ENCODE measurements around the gene MT1B.

MT1B gene

GRCh38 chr16:56684926-56685590 is 33.4 kb downstream of the MT1B start:
- DNase-seq (ENCODE audit: low read depth) = no peak

- no peak for DNase-seq (ENCODE audit: low read depth)
Observed at GRCh38 chr16:56686758-56687157, 35.1 kb downstream of the MT1B start.

DNA sequence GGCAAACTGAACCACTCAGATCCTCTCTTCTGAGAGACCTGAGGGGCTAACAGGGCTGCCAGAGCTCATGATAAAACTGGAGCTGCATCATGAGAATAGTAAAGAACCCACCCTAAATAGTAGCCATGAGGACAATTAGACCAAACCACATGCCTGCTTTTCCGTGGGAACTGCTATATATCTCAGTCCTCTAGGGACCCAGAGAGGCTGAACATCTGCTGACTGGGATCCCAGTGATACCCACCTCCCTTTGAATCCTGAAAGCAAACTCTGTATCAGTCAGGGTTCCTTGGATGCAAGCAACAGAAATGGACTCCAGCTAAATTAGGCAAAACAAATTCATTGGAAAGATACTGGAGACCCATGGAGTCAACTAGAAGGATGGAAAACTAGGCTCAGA is 37.1 kb downstream of the MT1B start:
- no peak for DNase-seq (ENCODE audit: low read depth)

GRCh38 chr16:56689171-56689570 is 37.5 kb downstream of the MT1B start:
- DNase-seq (ENCODE audit: low read depth) = no peak

DNA sequence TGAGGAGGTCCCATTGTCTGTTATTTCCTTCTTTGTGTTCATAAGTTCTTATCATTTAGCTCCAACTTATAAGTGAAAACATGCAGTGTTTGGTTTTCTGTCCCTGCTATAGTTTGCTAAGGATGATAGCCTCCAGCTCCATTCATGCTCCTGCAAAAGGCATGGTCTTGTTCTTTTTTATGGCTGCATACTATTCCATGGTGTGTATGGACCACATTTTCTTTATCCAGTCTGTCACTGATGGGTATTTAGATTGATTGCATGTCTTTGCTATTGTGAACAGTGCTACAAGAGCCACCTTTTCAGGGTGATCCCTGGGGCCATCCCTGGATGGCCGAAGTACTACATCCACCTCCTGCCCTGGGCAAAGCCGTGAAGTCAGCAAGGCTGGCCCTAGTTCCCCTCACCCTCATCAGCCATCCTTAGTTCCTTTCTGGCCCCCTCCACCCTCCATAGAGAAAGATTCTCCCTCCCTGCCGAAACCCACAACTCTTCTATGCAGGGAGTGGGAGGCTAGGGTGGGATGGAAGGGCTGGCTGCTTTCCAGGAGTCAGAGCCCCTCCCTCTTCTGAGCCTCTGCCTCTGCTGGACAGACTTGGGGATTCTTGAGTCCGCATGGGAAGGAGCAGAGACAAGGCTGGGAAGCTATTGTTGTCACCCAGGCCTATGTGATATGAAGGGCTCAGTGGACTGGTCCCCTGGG is 38.9 kb downstream of the MT1B start:
- DNase-seq (ENCODE audit: low read depth) = no peak

GRCh38 chr16:56691885-56692284 is 40.2 kb downstream of the MT1B start:
- DNase-seq (ENCODE audit: low read depth) = no peak

DNA sequence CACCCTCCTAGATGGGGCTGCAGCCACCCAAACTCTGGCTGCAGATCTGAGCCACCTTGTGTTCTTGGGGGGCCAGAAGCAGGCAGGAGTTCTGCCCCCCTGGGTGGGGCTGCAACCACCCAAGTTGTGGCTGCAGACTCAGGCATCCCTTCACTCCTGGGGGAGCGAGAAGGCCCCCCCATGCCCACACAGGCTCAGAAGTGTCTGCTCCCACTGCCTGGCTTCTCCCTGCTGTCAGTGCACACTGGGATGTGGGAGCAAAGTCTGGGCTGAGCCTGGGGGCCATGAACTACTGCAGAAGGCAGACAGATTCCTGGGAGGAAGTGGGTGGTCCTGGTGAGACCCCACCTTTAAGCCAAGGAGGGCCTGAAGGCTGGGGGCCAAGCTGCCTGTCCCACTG is 43.6 kb downstream of the MT1B start:
- no peak for DNase-seq (ENCODE audit: low read depth)

DNA sequence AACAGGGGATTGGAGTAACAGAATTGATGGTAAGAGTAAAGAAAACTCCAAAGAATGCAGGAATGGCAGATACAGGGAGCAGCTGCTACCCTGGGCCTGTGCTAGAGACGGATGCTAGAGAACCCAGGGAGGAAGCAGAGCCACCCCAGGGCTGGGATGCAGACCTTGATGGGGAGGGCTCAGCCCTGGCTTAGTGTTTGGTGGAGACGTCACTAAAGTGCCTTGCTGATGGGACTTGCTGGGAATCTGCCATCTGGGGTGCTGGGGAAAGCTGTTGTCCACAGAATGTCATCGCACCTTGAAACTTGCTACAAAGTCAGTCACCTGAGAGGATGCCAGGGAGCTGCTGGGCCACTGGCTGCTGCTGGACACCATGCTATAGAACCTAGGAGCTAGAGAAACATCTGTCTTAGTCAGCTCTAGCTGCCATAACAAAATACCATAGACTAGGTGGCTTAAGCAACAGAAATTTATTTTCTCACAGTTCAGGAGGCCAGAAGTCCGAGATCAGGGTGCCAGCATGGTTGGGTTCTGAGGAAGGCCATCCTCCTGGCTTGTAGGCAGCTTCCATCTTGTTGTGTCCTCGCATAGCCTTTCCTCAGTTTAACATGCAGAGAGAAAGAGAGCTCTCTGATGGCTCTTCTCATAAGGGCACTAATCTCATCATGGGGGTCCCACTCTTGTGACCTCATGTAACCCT is 45.9 kb downstream of the MT1B start:
- no peak for DNase-seq (ENCODE audit: low read depth)

- no peak for DNase-seq (ENCODE audit: low read depth)
Observed at GRCh38 chr16:56700195-56700594, 48.5 kb downstream of the MT1B start.

DNA sequence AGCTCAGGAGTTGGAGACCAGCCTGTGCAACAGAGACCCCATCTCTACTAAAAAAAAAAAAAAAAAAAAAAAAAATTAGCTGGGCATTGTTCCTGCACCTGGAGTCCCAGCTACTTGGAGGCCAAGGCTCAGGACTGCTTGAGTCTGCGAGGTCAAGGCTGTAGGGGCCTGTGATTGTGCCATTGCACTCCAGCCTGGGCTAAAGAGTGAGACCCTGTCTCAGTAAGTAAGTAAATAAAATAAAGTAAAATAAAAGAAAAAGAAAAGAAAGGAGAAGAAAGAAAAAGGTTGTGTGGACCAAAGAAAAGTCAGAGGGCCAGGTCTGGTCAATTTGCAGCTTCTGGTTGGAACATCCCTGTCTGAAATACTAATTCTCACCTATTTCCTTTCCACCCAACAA is 48.9 kb downstream of the MT1B start:
- no peak for DNase-seq (ENCODE audit: low read depth)

DNA sequence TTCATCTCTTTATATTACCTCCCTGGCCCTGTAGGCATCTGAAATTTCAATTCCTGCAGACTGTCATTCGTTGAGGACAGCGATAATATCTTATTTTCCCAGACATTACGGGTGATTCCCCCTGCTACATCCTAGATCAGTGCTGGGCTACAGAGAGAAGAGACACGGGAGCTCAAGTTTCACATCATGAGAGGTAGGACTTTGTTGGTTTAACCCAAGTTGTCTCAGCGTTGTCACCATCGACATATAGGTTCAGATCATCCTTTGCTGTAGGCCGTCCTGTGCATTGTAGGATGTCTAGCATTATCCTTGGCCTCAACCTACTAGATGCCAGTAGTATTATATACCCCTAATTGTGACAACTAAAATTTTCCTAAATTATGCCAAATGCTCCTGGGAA is 49.8 kb downstream of the MT1B start:
- no peak for DNase-seq (ENCODE audit: low read depth)

All from T-helper 22 cell (primary cell).